GM20431 (cell line): ENCODE results near the gene CGN.
"Not testable (repeated sequence)": the region's sequence is repeated elsewhere in the genome, so short reads cannot be mapped to it uniquely, and the experiment has no call there.

Source experiments
- in situ Hi-C: fragments of 300-500 bp; cut with MseI, MboI; formaldehyde crosslinking; loops from one replicate; pipeline ENCODE4 v1.15.0; 2020; ENCODE audit warnings: low sequenced_read_pairs; ENCODE audit not compliant: unreplicated experiment

CGN gene

DNA sequence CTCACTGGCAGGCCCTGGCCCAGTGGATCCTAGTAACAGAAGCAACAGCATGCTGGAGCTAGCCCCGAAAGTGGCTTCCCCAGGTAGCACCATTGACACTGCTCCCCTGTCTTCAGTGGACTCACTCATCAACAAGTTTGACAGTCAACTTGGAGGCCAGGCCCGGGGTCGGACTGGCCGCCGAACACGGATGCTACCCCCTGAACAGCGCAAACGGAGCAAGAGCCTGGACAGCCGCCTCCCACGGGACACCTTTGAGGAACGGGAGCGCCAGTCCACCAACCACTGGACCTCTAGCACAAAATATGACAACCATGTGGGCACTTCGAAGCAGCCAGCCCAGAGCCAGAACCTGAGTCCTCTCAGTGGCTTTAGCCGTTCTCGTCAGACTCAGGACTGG is 7.7 kb downstream of the CGN start:
- in situ Hi-C loops, result no loop called here

DNA sequence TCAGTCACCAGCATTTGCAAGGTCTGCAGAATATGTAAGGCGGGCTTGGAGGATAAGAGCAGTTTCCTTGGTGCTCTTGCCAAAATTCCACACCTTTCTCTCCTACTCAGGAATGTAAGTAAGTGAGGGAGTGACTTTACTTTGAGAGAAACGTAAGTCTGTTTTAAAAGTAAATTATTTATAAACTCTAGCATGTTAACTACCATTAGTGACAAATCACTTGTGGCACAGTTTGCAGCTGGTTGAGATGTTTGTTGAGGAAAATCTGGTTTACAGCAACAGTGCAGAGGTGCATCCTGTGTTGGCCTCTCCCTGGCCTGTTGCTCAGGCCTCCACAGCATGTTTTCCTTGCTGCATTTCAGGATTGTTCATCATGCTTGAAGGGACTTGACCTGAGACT is 8.5 kb downstream of the CGN start:
- in situ Hi-C loops, result no loop called here

GRCh38 chr1:151520359-151520758 is 9.2 kb downstream of the CGN start:
- in situ Hi-C loops, result no loop called here

GRCh38 chr1:151522427-151522826 is 11.2 kb downstream of the CGN start:
- in situ Hi-C loops, result not testable (repeated sequence)

DNA sequence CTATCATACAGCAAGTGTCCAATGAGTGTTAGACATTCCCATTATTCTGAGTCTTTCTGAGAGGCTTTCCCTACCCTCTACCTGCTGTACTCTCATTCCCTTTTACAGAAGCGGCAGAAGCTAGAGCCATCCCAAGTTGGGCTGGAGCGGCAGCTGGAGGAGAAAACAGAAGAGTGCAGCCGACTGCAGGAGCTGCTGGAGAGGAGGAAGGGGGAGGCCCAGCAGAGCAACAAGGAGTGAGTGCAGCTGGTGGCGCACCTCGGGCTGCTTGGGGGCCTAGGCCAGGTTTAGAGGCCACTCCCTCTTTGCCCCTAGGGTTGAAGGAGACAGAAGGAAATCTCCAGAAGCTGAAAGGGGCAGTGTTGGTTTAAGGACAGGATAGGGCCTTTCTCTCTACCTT is 12.1 kb downstream of the CGN start:
- in situ Hi-C loops, result no loop called here

- in situ Hi-C loops, result no loop called here
Measured at GRCh38 chr1:151524736-151525135, 13.5 kb downstream of the CGN start.

- in situ Hi-C loops, result no loop called here
Measured at GRCh38 chr1:151526735-151527525, 15.7 kb downstream of the CGN start.

DNA sequence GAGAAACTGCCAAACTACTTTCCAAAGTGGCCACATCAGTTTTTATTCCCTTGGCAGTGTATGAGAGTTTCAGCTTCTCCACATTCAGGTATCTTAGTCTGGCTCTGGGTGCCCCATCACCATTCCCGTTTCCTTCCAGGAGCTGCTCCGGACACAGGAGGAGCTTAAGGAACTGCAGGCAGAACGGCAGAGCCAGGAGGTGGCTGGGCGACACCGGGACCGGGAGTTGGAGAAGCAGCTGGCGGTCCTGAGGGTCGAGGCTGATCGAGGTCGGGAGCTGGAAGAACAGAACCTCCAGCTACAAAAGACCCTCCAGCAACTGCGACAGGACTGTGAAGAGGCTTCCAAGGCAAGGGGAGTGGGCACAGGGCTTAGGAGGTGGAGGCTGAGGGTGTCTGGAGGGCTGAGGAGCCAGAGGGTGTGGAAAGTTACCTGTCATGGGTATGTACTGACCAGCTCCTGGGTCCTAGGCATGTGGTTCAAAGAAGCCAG is 18.1 kb downstream of the CGN start:
- in situ Hi-C loops, result no loop called here

DNA sequence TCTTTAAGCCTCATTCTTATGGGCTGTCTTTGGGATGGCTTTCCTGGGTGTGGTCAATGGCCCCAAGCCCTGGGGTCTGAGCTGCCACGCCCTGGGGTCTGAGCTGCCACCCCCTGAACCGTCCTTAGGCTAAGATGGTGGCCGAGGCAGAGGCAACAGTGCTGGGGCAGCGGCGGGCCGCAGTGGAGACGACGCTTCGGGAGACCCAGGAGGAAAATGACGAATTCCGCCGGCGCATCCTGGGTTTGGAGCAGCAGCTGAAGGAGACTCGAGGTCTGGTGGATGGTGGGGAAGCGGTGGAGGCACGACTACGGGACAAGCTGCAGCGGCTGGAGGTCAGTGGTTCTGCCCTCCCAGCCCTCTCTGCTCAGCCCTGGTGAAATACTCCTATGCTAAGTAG is 18.6 kb downstream of the CGN start:
- in situ Hi-C loops, result no loop called here

DNA sequence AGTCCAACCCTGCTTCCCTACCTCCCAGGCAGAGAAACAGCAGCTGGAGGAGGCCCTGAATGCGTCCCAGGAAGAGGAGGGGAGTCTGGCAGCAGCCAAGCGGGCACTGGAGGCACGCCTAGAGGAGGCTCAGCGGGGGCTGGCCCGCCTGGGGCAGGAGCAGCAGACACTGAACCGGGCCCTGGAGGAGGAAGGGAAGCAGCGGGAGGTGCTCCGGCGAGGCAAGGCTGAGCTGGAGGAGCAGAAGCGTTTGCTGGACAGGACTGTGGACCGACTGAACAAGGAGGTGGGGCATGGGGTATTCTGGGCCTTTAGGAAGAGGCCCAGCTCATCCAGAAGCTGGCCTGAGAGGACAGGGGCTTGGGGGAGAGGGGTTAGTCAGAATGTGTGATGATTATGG is 19.3 kb downstream of the CGN start:
- in situ Hi-C loops, result no loop called here

GRCh38 chr1:151533870-151534269 is 22.7 kb downstream of the CGN start:
- in situ Hi-C loops, result no loop called here

DNA sequence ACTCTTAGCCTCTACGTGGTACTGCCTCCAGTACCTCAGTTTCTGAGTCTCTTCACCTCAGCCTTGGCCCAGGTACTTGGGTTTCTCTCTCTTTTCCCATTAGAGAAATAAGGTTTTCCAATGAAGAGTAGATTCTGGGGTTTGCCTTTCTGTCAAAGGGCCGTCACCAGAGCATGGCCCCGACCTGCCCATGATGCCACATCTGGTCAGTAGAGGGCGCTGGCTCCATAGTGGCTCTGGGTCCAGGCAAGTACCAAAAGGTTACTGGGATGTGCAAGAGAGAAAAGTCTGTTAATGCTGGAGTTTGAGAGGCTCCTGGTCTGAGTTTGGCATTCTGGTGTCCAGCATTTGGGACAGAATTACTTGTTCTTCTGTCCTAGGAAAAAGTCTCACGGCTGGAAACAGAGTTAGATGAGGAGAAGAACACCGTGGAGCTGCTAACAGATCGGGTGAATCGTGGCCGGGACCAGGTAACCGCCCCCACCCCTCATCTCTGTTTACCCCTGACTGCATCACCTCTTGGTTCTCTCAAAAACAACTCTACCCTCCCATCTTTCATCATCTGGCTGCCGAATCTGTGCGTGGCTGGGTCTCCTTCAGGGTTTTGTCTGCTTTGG is 23.6 kb downstream of the CGN start:
- in situ Hi-C loops, result no loop called here

GRCh38 chr1:151535326-151536271 is 24.4 kb downstream of the CGN start:
- in situ Hi-C loops, result no loop called here

GRCh38 chr1:151536499-151536898 is 25.3 kb downstream of the CGN start:
- in situ Hi-C loops, result no loop called here

DNA sequence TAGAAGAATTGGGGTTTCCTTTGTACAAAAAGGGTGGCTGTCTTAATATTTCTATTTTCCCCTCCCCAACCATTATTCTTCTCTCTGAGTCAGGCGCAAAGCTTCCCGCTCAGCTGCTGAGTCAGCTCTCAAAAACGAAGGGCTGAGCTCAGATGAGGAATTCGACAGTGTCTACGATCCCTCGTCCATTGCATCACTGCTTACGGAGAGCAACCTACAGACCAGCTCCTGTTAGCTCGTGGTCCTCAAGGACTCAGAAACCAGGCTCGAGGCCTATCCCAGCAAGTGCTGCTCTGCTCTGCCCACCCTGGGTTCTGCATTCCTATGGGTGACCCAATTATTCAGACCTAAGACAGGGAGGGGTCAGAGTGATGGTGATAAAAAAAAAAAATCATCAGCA is 25.9 kb downstream of the CGN start:
- in situ Hi-C loops, result no loop called here

- in situ Hi-C loops, result no loop called here
Measured at GRCh38 chr1:151539321-151540020, 28.3 kb downstream of the CGN start.

- in situ Hi-C loops, result no loop called here
Measured at GRCh38 chr1:151540021-151540981, 29.1 kb downstream of the CGN start, which contains the start of gene TUFT1. TUFT1 (plus strand) TSS chr1:151540309; CDS start chr1:151540367, 58 bp downstream.

DNA sequence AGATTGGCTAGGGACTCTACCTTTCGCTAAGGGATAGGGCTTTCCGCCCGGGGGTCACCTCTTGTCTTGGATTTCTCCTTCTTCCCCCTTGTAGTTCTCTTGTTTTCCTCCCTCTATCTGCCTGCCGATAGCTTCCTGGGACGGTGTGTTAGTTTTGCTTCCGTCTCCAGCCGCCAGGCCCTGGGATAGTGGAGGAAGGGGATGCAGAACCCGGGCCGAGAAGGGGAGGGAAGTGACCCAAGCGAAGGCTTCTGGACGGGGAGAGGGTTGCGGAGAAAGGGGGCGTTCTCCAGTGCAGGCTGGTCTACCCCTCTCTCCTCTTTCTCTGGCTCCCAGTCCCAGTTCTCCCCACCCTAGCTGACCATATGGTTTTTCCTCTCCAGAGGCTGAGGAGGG is 29.8 kb downstream of the CGN start:
- in situ Hi-C loops, result no loop called here

DNA sequence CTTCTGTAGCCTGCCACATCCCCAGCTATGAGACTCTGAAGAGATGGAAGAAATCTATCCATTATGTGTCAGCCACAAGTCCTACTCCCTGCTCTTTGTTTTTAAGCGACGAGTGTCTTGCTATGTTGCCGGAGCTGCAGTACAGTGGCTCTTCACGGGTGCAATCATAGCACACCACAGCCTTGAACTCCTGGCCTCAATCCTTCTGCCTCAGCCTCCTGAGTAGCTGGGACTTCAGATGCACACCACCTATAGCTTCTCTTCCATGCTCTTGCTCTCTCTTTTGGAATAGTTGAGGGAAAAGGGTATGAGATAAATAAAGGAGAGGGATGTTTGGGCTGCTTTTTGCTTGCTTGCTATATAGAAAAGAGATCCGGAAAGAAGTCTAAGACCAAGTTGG is 30.6 kb downstream of the CGN start:
- in situ Hi-C loops, result no loop called here
